T-helper 1 cell (primary cell): ENCODE measurements around the gene GPC6.
A peak's percentile ranks its signal among the peaks of the same experiment; 100 is the strongest.

Source experiments
- DNase-seq, 5 donors: peaks; one replicate each; pipeline ENCODE4 v3.0.0-alpha.2; 2012 to 2020

The GPC6 gene

GRCh38 chr13:93708308-93709075 lies 481.9 kb downstream of the GPC6 start:
- no peak for DNase-seq

DNA sequence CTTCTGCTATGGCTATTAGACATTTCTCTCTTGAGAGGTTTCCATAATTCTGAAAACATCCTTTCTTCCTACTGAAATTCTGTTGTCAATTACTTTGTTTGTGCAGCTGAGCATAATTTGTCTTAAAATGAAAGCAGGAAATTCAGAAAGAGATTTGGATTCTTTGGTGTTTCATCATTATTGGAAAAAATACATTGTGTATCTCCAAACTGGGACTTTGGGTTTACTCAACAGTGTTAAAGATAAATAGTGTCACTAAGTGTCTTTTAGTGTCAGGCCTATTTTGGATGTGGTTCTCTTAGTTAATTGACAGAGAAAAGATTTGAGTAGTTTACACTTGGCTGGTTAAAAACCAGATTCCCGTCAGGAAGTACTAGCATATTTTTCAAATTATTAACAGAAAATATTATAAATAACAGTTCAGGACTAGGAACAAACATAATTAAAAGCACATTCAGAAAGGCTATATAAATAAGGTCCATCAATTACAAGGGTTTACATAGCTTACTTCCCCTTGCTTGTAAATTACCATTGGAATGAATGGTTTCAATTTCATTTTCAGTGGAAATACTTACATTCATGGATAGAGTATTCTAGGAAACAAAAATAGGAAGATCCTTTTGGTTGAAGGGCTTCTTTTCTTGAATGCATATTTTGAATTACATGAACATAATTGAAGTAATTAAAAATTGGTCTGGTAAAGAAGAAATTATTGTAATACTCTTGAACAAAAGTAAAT lies 483.1 kb downstream of the GPC6 start:
- DNase-seq, result no peak

- DNase-seq, result no peak
Observed at GRCh38 chr13:93714171-93714570, 487.6 kb downstream of the GPC6 start.

GRCh38 chr13:93715866-93716265 lies 489.3 kb downstream of the GPC6 start:
- no peak for DNase-seq

- DNase-seq, result no peak
Observed at GRCh38 chr13:93716623-93717022, 490.0 kb downstream of the GPC6 start.

DNA sequence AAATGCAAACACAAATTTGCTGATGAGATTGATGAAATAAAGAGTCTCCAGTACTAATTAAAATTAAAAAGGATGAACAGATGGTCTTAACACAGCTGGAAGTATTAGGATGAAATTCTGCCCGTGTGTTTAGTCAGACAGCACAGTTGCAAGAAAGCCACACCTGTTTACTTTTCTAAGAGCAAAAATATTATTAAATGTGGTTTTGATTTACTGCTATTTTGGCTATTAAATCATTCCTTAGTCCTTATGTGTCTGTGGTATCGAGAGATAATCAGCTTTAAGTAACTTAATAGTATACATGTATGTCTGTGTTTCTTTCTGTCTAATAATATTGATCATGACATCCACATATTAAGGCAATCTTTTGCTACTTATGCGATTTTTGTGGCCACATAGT lies 494.9 kb downstream of the GPC6 start:
- no peak for DNase-seq

DNA sequence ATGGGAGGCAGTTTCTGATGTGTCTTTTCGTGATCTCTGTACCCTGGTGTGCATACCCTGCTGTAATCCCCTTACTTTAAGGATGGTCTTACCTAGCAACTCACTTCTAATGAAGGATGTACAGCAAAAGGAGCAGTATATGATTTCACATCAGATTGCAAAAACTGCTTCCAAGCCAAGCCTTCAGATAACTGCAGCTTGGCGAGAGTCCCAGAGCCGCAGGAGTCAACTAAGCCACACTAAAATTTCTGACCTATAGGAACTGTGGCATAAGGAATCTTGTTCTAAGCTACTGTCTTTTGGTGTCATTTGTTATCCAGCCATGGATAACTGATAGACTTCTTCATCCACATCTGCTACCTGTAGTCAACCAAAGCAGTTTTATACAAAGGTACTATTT lies 496.7 kb downstream of the GPC6 start:
- no peak for DNase-seq

DNA sequence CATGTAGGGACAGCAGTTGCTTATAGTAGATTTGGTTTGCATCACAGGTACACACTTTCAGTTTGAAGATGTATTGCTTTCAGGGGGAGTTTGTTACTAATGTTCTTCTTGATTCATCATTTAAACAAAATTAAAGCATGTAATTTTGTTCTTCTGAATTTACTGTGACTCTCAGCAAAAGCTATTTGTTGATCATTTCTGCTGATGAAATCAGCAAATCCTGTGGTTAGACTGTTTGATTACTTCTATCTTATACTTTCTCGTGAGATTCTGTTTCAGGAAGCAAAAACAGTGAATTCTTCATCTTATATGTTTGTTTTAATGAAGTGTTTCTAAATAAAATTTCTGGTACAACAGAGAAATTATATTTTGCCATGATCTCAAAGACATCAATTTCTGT lies 497.6 kb downstream of the GPC6 start:
- DNase-seq, result no peak

GRCh38 chr13:93726173-93726957 lies 499.8 kb downstream of the GPC6 start:
- no peak for DNase-seq

- no peak for DNase-seq
Observed at GRCh38 chr13:93727211-93728141, 500.9 kb downstream of the GPC6 start.

GRCh38 chr13:93729383-93729782 lies 502.8 kb downstream of the GPC6 start:
- DNase-seq, result no peak

GRCh38 chr13:93730780-93731179 lies 504.2 kb downstream of the GPC6 start:
- no peak for DNase-seq

- DNase-seq, result no peak
Observed at GRCh38 chr13:93732186-93732585, 505.6 kb downstream of the GPC6 start.

DNA sequence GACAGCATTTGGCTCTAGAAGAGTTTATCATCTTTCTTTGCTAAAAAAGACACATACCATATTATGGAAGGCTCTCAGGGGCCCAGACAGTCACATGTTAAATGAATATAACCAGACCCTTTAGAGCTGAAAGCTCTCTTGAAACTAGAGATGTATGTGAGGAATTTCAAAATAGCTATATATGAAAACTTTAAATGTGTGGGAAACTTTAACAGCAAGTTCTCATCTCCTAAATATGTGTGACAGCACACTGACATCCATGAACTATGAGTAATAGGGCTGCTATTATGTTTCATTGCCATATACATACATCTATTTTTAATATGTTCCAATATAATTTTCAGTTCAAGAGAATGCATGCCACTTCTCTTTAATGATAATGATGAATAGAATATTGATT lies 509.5 kb downstream of the GPC6 start:
- no peak for DNase-seq

- DNase-seq, result no peak
Observed at GRCh38 chr13:93736909-93737308, 510.3 kb downstream of the GPC6 start.

DNA sequence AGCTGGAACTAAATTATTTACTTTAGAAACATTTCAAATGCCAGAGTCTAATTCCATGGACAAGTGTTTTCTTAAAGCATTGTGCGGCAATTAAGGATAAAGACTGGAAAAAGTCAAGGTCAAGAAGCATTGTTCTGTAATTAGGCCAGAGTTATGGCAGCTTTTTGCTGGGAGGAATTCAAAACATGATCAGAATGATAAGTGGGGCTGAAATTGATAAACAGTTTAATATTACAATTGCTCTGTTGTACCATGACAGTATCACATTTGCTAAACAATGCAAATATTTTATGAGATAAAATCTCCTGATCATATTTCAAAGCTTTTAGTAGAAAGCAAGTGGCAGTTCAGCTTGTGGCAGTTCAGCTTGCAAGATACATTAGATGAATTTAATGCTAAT lies 513.7 kb downstream of the GPC6 start:
- no peak for DNase-seq

- no peak for DNase-seq
Observed at GRCh38 chr13:93744033-93744432, 517.4 kb downstream of the GPC6 start.

- no peak for DNase-seq
Observed at GRCh38 chr13:93744886-93745285, 518.3 kb downstream of the GPC6 start.

DNA sequence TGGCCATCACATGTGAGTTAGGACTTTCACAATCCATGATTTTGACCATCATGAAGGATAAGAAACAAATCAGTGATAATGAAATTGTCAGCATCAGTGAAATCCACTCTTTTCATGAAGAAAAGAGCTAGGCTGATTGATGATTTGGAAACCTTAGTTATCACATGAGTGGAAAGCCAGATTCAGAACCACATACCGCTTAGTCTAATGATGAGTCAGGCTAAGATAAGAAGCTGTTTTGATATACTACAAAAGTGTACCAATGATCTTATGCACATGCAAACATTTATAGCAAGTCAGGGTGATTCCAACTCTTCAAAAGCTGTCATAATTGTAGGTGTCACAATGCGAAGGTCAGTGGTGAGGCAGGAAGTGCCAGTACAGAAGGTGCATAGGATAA lies 519.3 kb downstream of the GPC6 start:
- DNase-seq, result no peak

GRCh38 chr13:93746589-93746988 lies 520.0 kb downstream of the GPC6 start:
- no peak for DNase-seq

DNA sequence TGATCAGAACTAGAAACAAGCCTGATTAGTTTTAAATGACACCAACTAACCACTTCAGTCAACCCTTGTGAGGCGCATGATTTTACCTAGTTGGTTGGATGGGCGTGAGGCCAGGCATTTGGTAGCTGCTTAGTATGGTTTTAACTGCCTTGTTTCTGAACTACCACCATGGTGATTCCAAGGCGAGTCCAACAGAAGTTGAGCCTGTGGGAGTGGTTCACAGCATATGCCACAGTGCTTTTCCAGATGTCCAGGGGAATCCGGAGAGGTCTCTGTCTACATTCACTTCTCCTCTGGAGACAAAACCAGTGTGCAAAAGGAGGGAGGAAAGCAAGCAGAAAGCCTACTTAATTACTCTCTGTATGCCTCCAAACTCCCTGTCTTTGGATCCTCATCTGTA lies 524.1 kb downstream of the GPC6 start:
- DNase-seq, result no peak

DNA sequence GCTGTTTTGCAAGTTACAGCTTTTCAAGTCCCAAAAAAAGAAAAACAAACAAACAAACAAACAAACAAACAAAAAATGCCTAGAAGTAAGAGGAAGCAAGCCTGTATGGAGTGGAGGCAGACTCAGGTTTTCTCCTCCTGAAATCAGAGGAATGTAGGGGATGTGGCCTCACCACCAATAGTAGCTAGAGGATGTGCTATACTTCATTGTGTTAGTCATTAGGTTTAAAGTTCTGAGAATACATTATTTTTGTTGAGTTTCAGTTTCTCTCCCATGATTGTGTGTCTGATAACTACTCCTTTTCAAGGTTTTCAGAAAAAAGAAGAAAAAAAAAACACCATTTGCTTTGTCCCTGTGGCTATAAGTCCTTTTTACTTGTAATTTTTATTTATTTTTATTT lies 524.5 kb downstream of the GPC6 start:
- peak in 1 of 5 donors; percentile 7 for DNase-seq

- DNase-seq, result no peak
Observed at GRCh38 chr13:93752541-93752940, 525.9 kb downstream of the GPC6 start.
